Measurements from ENCODE around the gene TEX12.
A peak's percentile ranks its signal among the peaks of the same experiment; 100 is the strongest.
"Not testable (repeated sequence)": the region's sequence is repeated elsewhere in the genome, so short reads cannot be mapped to it uniquely, and the experiment has no call there.

The TEX12 gene

GRCh38 chr11:112165049-112165448 is 2.1 kb upstream of the TEX12 start:
- no peak for DNase-seq

GRCh38 chr11:112166562-112166961 is 610 bp upstream of the TEX12 start:
- no peak for DNase-seq

- no peak for DNase-seq
These were observed 5.3 kb downstream of the TEX12 start for GRCh38 chr11:112172362-112172994.

- no peak for DNase-seq
These were observed 6.0 kb downstream of the TEX12 start for GRCh38 chr11:112173152-112173551.

GRCh38 chr11:112174789-112175598 is 7.8 kb downstream of the TEX12 start, which contains the start of gene BCO2:
TSS of gene BCO2 (plus strand) at chr11:112175512. CDS start at chr11:112175602, 90 bp downstream.
- DNase-seq: peak; percentile 67

GRCh38 chr11:112175599-112175952 is 8.4 kb downstream of the TEX12 start:
- no peak for DNase-seq

- DNase-seq: no peak
These were observed 8.9 kb downstream of the TEX12 start for GRCh38 chr11:112176077-112176476.

GRCh38 chr11:112177589-112177988 is 10.4 kb downstream of the TEX12 start:
- DNase-seq: no peak

GRCh38 chr11:112178428-112178827 is 11.3 kb downstream of the TEX12 start:
- no peak for DNase-seq

GRCh38 chr11:112178936-112179335 is 11.8 kb downstream of the TEX12 start:
- DNase-seq: no peak

GRCh38 chr11:112179601-112180000 is 12.4 kb downstream of the TEX12 start:
- DNase-seq: peak; percentile 10

- DNase-seq: no peak
These were observed 15.7 kb downstream of the TEX12 start for GRCh38 chr11:112182867-112183266.

GRCh38 chr11:112185883-112186282 is 18.7 kb downstream of the TEX12 start:
- DNase-seq: no peak

- no peak for DNase-seq
These were observed 19.1 kb downstream of the TEX12 start for GRCh38 chr11:112186304-112186703.

GRCh38 chr11:112195113-112195512 is 27.9 kb downstream of the TEX12 start:
- not testable (repeated sequence) for DNase-seq

GRCh38 chr11:112195951-112196351 is 28.8 kb downstream of the TEX12 start:
- DNase-seq: no peak

- DNase-seq: no peak
These were observed 29.4 kb downstream of the TEX12 start for GRCh38 chr11:112196519-112197087.

GRCh38 chr11:112199101-112199500 is 31.9 kb downstream of the TEX12 start:
- DNase-seq: not testable (repeated sequence)

- no peak for DNase-seq
These were observed 33.1 kb downstream of the TEX12 start for GRCh38 chr11:112200252-112200651.

- DNase-seq: no peak
These were observed 38.9 kb downstream of the TEX12 start for GRCh38 chr11:112206071-112206470.

GRCh38 chr11:112210890-112211289 is 43.7 kb downstream of the TEX12 start:
- DNase-seq: no peak

GRCh38 chr11:112211536-112211935 is 44.4 kb downstream of the TEX12 start:
- DNase-seq: no peak

GRCh38 chr11:112212290-112212689 is 45.1 kb downstream of the TEX12 start:
- DNase-seq: no peak

- DNase-seq: no peak
These were observed 45.5 kb downstream of the TEX12 start for GRCh38 chr11:112212710-112213109.

Data from CD4-positive, alpha-beta T cell treated with Interleukin-17A for 1 hour (primary cell).